Measurements from ENCODE around the gene OR6C6. TPM values are rescaled to one million over a fixed set of nuclear protein-coding genes. Genes with fewer than 3 reads are reported as not detected.

Gene OR6C6
- total RNA-seq, 4 donors from 2014 or later = not detected

- TF ChIP-seq, protein P1, sequence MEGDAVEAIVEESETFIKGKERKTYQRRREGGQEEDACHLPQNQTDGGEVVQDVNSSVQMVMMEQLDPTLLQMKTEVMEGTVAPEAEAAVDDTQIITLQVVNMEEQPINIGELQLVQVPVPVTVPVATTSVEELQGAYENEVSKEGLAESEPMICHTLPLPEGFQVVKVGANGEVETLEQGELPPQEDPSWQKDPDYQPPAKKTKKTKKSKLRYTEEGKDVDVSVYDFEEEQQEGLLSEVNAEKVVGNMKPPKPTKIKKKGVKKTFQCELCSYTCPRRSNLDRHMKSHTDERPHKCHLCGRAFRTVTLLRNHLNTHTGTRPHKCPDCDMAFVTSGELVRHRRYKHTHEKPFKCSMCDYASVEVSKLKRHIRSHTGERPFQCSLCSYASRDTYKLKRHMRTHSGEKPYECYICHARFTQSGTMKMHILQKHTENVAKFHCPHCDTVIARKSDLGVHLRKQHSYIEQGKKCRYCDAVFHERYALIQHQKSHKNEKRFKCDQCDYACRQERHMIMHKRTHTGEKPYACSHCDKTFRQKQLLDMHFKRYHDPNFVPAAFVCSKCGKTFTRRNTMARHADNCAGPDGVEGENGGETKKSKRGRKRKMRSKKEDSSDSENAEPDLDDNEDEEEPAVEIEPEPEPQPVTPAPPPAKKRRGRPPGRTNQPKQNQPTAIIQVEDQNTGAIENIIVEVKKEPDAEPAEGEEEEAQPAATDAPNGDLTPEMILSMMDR (IDR thresholded peaks at IDR 0.05; ENCODE audit: low read depth) = no peak
Measured at GRCh38 chr12:55258303-55258702, 38.1 kb downstream of the OR6C6 start.

DNA sequence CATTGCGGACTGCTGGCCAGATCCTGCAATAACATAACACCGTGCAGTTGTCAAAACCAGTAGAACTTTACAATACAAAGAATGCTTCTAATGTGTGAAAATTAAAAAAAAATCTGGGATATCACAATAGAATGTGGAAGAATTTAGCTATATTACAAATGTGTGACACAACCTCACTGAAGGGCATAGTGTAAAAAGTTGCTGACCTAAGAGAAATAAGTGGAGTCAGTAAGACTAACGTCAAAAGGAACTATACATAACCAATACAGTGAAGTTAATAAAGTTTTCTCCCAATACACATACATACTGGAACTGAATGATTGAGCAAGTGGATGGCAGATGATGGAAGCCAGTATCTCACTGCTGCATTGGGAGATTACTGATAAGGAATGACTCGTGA is 39.5 kb downstream of the OR6C6 start:
- TF ChIP-seq, protein P1 (IDR thresholded peaks at IDR 0.05; ENCODE audit: low read depth) = no peak

- TF ChIP-seq, protein P1 (IDR thresholded peaks at IDR 0.05; ENCODE audit: low read depth) = no peak
Measured at GRCh38 chr12:55253281-55253680, 43.1 kb downstream of the OR6C6 start.

GRCh38 chr12:55250944-55251343 is 45.4 kb downstream of the OR6C6 start:
- TF ChIP-seq, protein P1 (IDR thresholded peaks at IDR 0.05; ENCODE audit: low read depth) = no peak

DNA sequence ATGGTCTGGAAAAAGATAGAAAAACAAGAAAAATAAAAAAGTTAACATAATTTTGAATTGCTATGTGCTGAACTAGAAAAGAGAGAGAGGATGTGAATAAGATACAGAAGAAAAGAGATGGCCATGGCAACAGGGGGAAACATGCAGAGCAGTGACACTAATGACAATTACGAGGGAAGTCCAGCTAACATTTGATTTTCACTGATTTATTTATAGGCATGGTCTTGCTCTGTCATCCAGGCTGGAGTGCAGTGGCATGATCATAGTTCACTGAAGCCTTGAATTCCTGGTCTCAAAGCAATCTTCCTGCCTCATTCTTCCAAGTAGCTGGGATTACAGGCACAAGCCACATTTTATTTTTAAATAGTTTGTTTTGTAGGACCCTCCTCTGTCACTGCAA is 50.2 kb downstream of the OR6C6 start:
- TF ChIP-seq, protein P1 (IDR thresholded peaks at IDR 0.05; ENCODE audit: low read depth) = no peak

GRCh38 chr12:55244309-55244708 is 52.1 kb downstream of the OR6C6 start, which contains the start of gene OR6C74:
Gene OR6C74, plus strand, starts transcription at chr12:55244609. Its CDS starts 2,679 bp downstream, at chr12:55247288.
- TF ChIP-seq, protein P1 (IDR thresholded peaks at IDR 0.05; ENCODE audit: low read depth) = no peak

Other genes with a start within 250 kb of the OR6C6 start
- not detected for gene OR9K2, start 170.2 kb downstream of the OR6C6 start, total RNA-seq
- not detected for gene OR10A7, start 75.5 kb downstream of the OR6C6 start, total RNA-seq
- gene OR6C74, start 52.0 kb downstream of the OR6C6 start, total RNA-seq = not detected
- gene OR6C1, start 17.8 kb upstream of the OR6C6 start, total RNA-seq = not detected
- gene OR6C3, start 34.2 kb upstream of the OR6C6 start, total RNA-seq = not detected
- gene OR6C75, start 66.4 kb upstream of the OR6C6 start, total RNA-seq = not detected
- not detected for gene OR6C65, start 104.0 kb upstream of the OR6C6 start, total RNA-seq
- not detected for gene OR6C76, start 129.7 kb upstream of the OR6C6 start, total RNA-seq
- gene OR6C2, start 147.5 kb upstream of the OR6C6 start, total RNA-seq = not detected
- gene OR6C70, start 173.6 kb upstream of the OR6C6 start, total RNA-seq = not detected
- gene OR6C68, start 195.8 kb upstream of the OR6C6 start, total RNA-seq = not detected

Data from subcutaneous adipose tissue (tissue), 4 donors.